ENCODE results near the gene DEXI. TPM values are rescaled to one million over a fixed set of nuclear protein-coding genes. Genes with fewer than 3 reads are reported as not detected.
A peak's percentile ranks its signal among the peaks of the same experiment; 100 is the strongest.

Gene DEXI
- total RNA-seq, 1 donor from 2014 or later: 110 TPM

DNA sequence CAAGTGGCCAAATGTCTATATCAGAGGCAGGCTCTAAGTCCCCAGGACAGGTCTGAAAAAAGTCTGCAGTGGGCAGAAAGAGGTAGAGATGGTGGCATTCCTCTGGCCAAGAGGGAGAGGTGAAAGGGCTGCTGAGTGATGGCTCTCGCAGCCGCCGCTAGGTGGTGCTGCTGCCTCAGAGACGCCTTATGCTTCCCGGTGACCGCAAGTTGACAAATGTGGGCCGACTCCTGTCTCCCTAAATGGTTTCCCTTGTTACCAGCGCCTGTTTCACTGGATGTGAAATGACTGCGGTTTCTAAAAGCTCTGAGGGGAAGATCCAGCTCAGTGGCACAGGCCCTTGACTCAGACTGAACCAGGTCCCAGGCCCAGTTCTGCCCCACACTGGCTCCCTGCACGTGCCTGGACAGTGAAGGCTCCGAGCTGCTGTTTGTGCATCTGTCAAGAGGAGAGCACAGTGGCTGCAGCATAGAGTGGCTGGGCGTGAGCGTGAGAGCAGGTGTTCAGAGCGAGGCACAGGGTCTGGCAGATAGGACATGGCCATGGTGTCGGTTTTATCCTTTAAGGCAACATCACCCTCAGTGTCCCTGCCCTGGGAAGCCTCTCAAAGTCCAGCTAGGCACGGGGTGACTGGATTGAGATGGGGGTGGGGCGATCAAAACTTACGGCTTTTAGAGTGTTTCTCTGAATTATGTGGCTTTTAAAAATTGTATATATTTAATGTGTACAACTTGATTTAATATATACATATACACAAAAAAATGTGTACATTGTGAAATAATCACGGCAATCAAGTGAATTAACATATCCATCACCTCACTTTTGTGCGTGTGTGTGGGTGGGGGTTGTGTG lies 22.0 kb upstream of the DEXI start:
- H3K4me1 ChIP-seq: peaks cover 35% of the 10 kb centered on the region
- peaks cover 27% of the 10 kb centered on the region for H3K36me3 ChIP-seq
- intact Hi-C loops (cut with micrococcal nuclease): no loop called here
- no peaks in the 10 kb centered on the region for H3K9me3 ChIP-seq (replicated peaks)
- no peaks in the 10 kb centered on the region for H3K27me3 ChIP-seq (ENCODE audit: low read depth)
- DNase-seq: peak; percentile 79
- TF ChIP-seq CTCF (IDR thresholded peaks at IDR 0.05; ENCODE audit: borderline replicate concordance): peak; percentile 98
- H3K27ac ChIP-seq (replicated peaks): peak overlapping the region; percentile 53
- no peak overlapping the region for H3K4me3 ChIP-seq

DNA sequence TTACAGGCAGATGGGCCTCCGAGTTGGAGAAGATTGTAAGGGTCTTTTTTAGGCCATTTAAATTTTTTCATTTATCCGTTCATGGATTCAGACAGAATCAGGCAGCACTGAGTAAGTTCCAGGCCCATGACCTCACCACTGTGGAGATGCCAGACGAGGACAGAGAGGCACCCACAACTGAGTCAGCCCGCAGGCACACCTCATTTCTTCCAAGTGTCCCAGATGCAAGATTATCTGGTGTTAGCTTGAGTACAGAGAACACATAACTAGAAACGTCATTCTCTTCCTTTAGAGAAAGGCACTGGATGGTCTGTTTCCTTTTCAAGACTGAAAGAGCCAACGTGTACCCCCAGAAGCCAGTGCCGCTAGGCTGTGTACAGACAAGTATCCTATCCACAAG lies 19.0 kb upstream of the DEXI start:
- Histone ChIP-seq H3K4me1 (peaks cover 23% of the 10 kb centered on the region), H3K4me3 (no peak overlapping the region), H3K9me3 (replicated peaks) (no peaks in the 10 kb centered on the region), H3K36me3 (peaks cover 37% of the 10 kb centered on the region), H3K27ac (replicated peaks) (peak overlapping the region; percentile 33), H3K27me3 (ENCODE audit: low read depth) (no peaks in the 10 kb centered on the region)
- TF ChIP-seq CTCF (IDR thresholded peaks at IDR 0.05; ENCODE audit: borderline replicate concordance): no peak
- intact Hi-C loops (cut with micrococcal nuclease): no loop called here
- DNase-seq: no peak

DNA sequence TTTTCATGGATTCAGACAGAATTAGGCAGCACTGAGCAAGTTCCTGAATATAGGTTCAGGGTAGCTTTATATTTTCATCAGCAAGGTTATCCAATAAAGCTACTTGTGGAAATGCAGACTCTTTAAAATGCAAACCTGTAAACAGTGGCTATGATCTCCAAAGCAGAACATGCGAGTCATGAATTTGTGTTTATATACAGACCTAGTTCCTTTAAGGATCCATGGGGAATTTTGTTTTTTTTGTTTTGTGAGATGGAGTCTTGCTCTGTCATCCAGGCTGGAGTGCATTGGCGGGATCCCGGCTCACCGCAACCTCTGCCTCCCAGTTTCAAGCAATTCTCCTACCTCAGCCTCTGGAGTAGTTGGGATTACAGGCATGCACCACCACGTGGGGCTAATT lies 16.9 kb upstream of the DEXI start:
- H3K27ac ChIP-seq (replicated peaks): no peak overlapping the region
- H3K9me3 ChIP-seq (replicated peaks): no peaks in the 10 kb centered on the region
- intact Hi-C loops (cut with micrococcal nuclease): no loop called here
- peaks cover 25% of the 10 kb centered on the region for H3K4me1 ChIP-seq
- no peak for DNase-seq
- H3K36me3 ChIP-seq: peaks cover 32% of the 10 kb centered on the region
- no peaks in the 10 kb centered on the region for H3K27me3 ChIP-seq (ENCODE audit: low read depth)
- no peak for TF ChIP-seq CTCF (IDR thresholded peaks at IDR 0.05; ENCODE audit: borderline replicate concordance)
- H3K4me3 ChIP-seq: no peak overlapping the region

DNA sequence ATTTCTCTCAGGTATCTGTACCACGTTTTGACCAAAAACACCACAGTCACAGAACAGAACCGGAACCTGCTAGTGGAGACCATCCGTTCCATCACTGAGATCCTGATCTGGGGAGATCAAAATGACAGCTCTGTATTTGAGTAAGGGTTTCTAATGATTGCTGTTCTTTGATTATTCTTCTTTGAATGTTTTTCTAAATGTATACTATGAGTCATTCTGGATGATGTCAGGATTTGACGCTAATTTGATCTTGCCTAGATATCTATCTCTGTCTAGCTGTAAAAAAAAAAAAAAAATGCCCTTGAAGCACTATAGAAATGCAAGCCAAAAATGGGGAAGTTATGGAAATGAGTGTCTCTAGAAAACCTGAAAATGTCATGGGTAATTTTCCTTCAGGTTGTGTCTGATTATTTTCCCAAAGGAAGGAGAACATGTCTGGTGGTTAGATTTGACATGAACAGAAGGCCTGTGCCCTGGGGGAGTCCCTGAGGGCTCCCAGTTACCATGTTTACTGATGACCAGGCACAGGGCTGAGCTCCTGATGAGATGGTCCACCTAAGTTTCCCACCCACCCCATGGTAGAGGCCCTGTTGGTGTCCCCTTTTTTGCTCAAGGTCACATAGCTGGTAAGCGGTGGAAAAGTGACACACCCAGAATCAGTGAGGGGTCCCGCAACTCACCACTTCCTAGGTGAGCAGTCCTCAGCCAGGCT lies 15.7 kb upstream of the DEXI start:
- Histone ChIP-seq H3K4me3 (no peak overlapping the region), H3K27me3 (ENCODE audit: low read depth) (no peaks in the 10 kb centered on the region), H3K36me3 (peaks cover 25% of the 10 kb centered on the region), H3K27ac (replicated peaks) (no peak overlapping the region), H3K4me1 (peaks cover 29% of the 10 kb centered on the region), H3K9me3 (replicated peaks) (no peaks in the 10 kb centered on the region)
- intact Hi-C loops (cut with micrococcal nuclease): no loop called here
- no peak for DNase-seq
- no peak for TF ChIP-seq CTCF (IDR thresholded peaks at IDR 0.05; ENCODE audit: borderline replicate concordance)

GRCh38 chr16:10954903-10955302 lies 12.6 kb upstream of the DEXI start:
- Histone ChIP-seq H3K27ac (replicated peaks) (no peak overlapping the region), H3K36me3 (peaks cover 13% of the 10 kb centered on the region), H3K4me3 (no peak overlapping the region), H3K4me1 (peaks cover 22% of the 10 kb centered on the region), H3K9me3 (replicated peaks) (no peaks in the 10 kb centered on the region), H3K27me3 (ENCODE audit: low read depth) (no peaks in the 10 kb centered on the region)
- no peak for TF ChIP-seq CTCF (IDR thresholded peaks at IDR 0.05; ENCODE audit: borderline replicate concordance)
- no peak for DNase-seq
- intact Hi-C loops (cut with micrococcal nuclease): no loop called here

All from left ventricle myocardium inferior (tissue), 1 donor.